AG04450 (cell line): Measurements from ENCODE around the gene KCNMA1. TPM values are rescaled to one million over a fixed set of nuclear protein-coding genes. Genes with fewer than 3 reads are reported as not detected.

Experiments
- CTCF ChIA-PET: fragments of 300-600, 350-600 bp; formaldehyde crosslinking; extraction: SDS; loops from one replicate; lab custom pipeline; 2022; ENCODE audit warnings: antibody characterized with exemption, inconsistent platforms; lab: Charles Lee
- POLR2A ChIA-PET: fragments of 350-600 bp; formaldehyde crosslinking; extraction: SDS; loops from one replicate; lab custom pipeline; 2021; ENCODE audit warnings: antibody characterized with exemption, inconsistent platforms; lab: Yijun Ruan, JAX
- DNase-seq: peaks from one replicate; pipeline ENCODE4 v3.0.0-alpha.2; 2011; ENCODE audit warnings: low read depth, low spot score
- H3K27ac ChIP-seq: one replicate; pipeline ENCODE4 v1.5.1; 2012; ENCODE audit warnings: low read depth, low read length, control low read depth
- H3K27me3 ChIP-seq: one replicate; pipeline ENCODE4 v1.6.0; 2012; ENCODE audit warnings: low read length; ENCODE audit not compliant: control insufficient read depth, insufficient read depth
- H3K4me3 ChIP-seq: 2 replicates; pipeline ENCODE4 v1.5.1; 2011; ENCODE audit warnings: mild to moderate bottlenecking, low read depth, low read length, control low read depth
- H3K9me3 ChIP-seq: 2 replicates; pipeline ENCODE4 v1.5.1; 2012; ENCODE audit warnings: low read length; ENCODE audit not compliant: control insufficient read depth, insufficient read depth
- CTCF ChIP-seq: IDR thresholded peaks from 2 replicates; pipeline ENCODE4 v1.5.1; 2011; ENCODE audit warnings: low read depth, low read length, control low read depth, inconsistent platforms
- polyA plus RNA-seq: library from polyadenylated mRNA; depleted of rRNA; stranded (reverse); fragments of >200 nt; gene quantifications from 2 replicates; pipeline ENCODE4 v1.2.3, GENCODE V29; 2011

KCNMA1 gene
- polyA plus RNA-seq, 1 experiment = 58.8 TPM

GRCh38 chr10:77566236-77566635 is 71.4 kb downstream of the KCNMA1 start:
- no peaks in the 10 kb centered on the region for H3K27me3 ChIP-seq
- no peak for TF ChIP-seq CTCF
- ChIA-PET POLR2A (no interaction called here), CTCF (no interaction called here)
- DNase-seq = no peak
- no peak overlapping the region for H3K27ac ChIP-seq
- H3K9me3 ChIP-seq = no peaks in the 10 kb centered on the region
- no peak overlapping the region for H3K4me3 ChIP-seq

GRCh38 chr10:77565590-77566023 is 72.0 kb downstream of the KCNMA1 start:
- Histone ChIP-seq H3K9me3 (no peaks in the 10 kb centered on the region), H3K27ac (no peak overlapping the region), H3K27me3 (no peaks in the 10 kb centered on the region), H3K4me3 (no peak overlapping the region)
- TF ChIP-seq CTCF = no peak
- POLR2A ChIA-PET = no interaction called here
- DNase-seq = no peak
- CTCF ChIA-PET = no interaction called here

- ChIA-PET CTCF (interaction anchor here (0.5 to 1.6 kb wide), 2 partner anchors 22 to 387 kb away, joined by 3 to 4 read pairs; no protein-coding TSS in a partner anchor), POLR2A (interaction anchor here (0.6 to 0.9 kb wide), 2 partner anchors 10 to 58 kb away, joined by 3 read pairs; no protein-coding TSS in a partner anchor)
- DNase-seq = no peak
- no peak for TF ChIP-seq CTCF
- Histone ChIP-seq H3K4me3 (no peak overlapping the region), H3K9me3 (no peaks in the 10 kb centered on the region), H3K27ac (peak overlapping the region; percentile 63), H3K27me3 (no peaks in the 10 kb centered on the region)
Observed at GRCh38 chr10:77564731-77565589, 72.6 kb downstream of the KCNMA1 start.

GRCh38 chr10:77563638-77564270 is 73.9 kb downstream of the KCNMA1 start:
- H3K4me3 ChIP-seq = no peak overlapping the region
- ChIA-PET CTCF (interaction anchor here (1.6 kb wide), 1 partner anchor 23 kb away, joined by 3 read pairs; no protein-coding TSS in a partner anchor), POLR2A (no interaction called here)
- DNase-seq = no peak
- no peak for TF ChIP-seq CTCF
- H3K27me3 ChIP-seq = no peaks in the 10 kb centered on the region
- H3K27ac ChIP-seq = no peak overlapping the region
- H3K9me3 ChIP-seq = no peaks in the 10 kb centered on the region

GRCh38 chr10:77562742-77563141 is 74.9 kb downstream of the KCNMA1 start:
- no peak overlapping the region for H3K4me3 ChIP-seq
- no peak for TF ChIP-seq CTCF
- H3K9me3 ChIP-seq = no peaks in the 10 kb centered on the region
- CTCF ChIA-PET = no interaction called here
- no peaks in the 10 kb centered on the region for H3K27me3 ChIP-seq
- no peak for DNase-seq
- POLR2A ChIA-PET = no interaction called here
- H3K27ac ChIP-seq = no peak overlapping the region
